H4 (cell line): ENCODE results near the gene PAM. TPM values are rescaled to one million over a fixed set of nuclear protein-coding genes. Genes with fewer than 3 reads are reported as not detected.

Experiments
- DNase-seq: peaks from one replicate; pipeline ENCODE4 v3.0.0-alpha.2; 2015; ENCODE audit warnings: low spot score
- total RNA-seq: library from RNA; depleted of rRNA; stranded (reverse); fragments of >200 nt; shearing (Covaris generic); gene quantifications from 2 replicates; pipeline ENCODE4 v1.2.3, GENCODE V29; 2014

Gene PAM
- total RNA-seq, 1 experiment from 2014 or later: 213 TPM

DNA sequence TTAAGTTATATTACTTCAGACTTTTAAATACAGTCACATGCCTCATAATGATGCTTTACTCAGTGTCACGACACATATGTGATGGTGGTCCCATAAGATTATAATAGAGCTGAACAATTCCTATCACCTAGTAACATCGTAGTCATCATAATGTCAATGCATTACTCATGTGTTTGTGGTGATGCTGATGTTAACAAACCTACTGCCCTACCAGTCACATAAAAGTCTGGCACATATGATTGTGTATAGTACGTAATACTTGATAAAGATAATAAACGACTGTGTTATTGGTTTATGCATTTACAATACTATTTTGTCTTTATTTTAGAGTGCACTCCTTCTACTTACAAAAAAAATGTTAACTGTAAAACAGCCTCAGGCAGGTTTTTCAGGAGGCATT, 103.7 kb downstream of the PAM start:
- DNase-seq: peak; percentile 31

GRCh38 chr5:102860035-102860434, 104.9 kb downstream of the PAM start:
- no peak for DNase-seq

- no peak for DNase-seq
Measured at GRCh38 chr5:102863058-102863457, 108.0 kb downstream of the PAM start.

DNA sequence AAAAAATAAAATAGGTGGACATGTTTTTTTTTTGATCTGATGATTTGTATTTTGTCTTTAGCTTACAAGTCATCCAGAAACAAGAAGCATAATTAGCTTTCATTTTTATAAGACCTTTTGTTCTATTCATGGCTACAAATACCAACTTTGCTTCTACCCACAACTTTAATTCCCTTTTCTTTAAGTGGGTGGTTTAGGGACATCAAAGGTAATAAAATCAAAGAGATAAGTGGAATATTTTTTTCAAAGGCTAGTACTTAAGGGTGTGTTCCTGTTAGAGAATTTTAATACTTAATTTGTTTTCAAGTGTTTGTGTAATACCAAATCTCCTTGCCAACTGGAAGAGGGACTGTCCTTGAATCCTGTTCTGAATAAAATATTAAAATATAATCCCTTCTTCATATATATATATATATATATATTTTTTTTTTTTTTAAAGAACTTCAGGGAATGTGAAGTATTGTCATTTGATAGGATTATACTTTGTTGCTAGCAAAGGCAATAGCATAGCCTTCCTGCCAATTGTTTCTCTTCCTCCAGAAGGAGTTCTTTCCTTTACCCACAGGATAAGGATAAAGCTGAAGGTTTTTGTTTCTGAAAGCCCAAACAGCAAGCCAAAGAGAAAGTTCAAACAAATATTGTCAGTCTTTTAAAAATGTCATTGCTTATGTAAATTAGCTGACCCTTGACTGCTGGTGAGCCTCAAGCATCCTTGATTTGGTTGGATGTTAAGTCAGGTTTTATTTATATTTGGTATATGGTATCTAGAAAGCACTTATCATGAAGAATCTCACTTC, 108.9 kb downstream of the PAM start:
- DNase-seq: no peak

DNA sequence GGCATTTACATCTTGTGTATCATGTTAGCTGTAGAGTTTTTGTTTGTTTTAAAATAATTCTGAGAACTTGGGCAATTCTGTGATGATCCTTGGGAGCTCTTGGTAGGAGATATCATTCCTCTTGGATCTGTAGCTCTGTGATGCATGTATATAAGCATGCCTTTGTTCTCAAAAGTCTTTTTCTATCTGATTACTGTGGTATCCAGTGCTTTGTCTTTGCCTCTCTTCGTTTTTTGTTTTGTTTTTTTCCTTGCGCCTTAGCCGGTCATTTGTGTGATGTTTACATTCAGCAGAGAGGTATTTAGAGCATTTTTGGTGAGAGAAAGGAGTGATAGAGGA, 110.0 kb downstream of the PAM start:
- DNase-seq: peak; percentile 21

GRCh38 chr5:102865510-102866236, 110.6 kb downstream of the PAM start:
- DNase-seq: peak; percentile 72

DNA sequence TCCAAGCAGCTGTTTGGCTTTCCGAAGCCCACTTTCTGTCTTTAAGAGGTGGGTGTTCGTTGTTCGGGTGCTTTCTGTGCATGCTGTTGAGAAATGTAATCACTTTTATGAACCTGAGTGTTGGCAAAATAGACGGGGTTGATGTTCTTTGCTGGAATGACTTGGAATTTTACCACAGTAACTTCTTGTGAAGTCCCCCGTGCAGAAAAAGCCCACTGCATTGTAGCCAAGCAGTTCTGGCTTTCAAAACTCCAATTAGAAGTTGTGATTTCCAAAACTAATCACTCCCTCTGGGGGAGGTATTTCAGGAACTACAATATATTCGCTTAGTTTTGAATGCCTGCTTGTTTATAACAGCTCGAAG, 111.1 kb downstream of the PAM start:
- no peak for DNase-seq

- DNase-seq: no peak
Measured at GRCh38 chr5:102867992-102868662, 113.0 kb downstream of the PAM start.

DNA sequence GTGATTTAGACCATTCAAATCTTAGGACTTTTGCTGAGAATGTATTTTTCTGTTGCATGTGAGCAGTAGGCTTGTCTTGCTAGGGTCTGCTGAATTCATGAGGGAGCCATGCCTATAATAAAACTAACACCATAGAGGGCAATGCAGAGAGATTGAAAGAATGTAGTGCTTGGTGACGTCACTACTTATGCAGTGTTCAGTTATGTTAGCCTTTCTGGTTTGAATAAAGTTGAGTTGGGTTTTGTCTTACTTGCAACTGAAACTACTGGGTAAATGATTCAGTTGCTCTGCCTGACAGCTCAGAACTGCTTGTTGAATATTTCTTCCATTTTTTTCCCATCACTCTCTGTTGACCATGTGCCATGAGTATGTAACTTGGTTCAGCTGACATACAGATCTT, 114.1 kb downstream of the PAM start:
- DNase-seq: no peak

DNA sequence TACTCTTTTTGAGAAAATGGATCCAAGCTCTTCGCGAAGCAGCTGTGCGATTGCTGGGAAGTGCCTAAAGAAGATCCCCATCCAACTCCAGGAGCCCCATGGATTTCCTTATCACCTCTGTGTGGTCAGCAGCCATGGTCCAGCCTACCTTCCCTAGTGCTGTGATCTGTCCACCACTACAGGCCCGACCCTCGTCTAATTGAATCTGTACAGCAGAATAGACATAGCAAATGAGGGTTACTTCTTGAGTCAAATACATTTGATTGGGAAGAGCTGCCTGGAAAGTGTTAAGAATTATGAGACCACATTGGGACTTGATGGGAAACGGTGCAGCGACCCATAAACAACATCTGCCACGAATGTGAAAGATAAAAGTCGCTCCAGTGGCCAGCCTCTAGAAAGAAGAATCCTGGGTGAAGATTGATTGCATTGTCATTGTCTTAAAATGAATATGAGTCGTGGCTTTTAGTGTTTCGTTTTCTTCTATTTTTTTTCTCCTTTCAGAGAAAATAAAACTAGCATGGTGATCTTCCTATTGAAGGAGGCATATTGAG, 118.4 kb downstream of the PAM start:
- DNase-seq: no peak

GRCh38 chr5:102874054-102874453, 118.9 kb downstream of the PAM start:
- no peak for DNase-seq

DNA sequence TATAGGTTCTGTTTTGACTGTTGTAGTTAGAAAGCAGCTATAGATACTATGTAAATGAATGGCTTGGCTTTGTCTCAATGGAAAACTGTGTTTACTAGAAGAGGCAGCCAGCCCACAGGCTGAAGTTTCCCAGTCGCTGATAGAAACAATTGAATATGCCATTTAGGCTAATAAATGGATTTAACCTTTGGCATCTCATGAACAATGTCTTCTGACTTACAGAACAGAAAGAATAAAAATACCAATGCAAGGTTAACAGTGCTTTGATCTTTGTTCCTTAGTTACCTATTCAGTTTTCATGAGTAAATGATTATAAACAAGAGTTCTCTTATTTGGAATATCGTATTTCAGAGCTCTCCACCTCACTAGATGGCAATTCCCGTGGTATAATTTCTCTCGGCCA, 120.6 kb downstream of the PAM start:
- DNase-seq: no peak

- DNase-seq: no peak
Measured at GRCh38 chr5:102876610-102877009, 121.5 kb downstream of the PAM start.

DNA sequence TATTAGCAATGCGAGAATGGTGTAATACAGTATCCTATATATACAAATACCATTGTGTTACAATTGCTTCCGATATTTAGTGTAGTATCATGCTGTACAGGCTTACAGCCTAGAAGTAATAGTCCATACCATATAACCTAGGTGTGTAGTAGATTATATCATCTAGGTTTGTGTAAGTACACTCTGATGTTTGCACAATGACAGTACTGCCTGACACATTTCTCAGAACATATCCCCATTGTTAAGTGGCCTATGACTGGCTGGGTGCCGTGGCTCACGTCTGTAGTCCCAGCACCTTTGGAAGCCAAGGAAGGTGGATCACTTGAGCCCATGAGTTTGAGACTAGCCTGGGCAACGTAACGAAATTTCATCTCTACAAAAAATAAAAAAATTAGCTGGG, 124.6 kb downstream of the PAM start:
- no peak for DNase-seq

GRCh38 chr5:102886586-102886985, 131.5 kb downstream of the PAM start:
- no peak for DNase-seq

- no peak for DNase-seq
Measured at GRCh38 chr5:102888483-102888882, 133.4 kb downstream of the PAM start.

GRCh38 chr5:102889033-102889432, 133.9 kb downstream of the PAM start:
- no peak for DNase-seq

DNA sequence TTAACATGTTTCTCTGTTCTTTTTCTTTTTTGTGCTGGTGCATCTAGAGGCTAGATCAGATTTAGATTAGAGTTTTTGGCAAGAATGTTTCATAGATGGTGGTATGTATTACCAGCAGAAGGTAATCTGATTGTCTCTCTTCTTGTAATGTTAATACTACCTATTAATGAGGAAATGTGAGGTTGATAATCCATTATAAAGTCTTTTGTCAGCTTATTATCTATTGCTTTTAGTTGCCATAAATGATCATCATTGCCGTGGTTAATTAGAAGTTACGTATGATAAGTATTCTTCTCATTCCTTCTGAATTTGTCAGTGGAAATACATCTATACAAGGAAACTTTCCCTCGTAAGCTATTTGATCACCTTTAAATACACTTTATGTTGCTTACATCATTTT, 135.0 kb downstream of the PAM start:
- no peak for DNase-seq

GRCh38 chr5:102891175-102891574, 136.1 kb downstream of the PAM start:
- no peak for DNase-seq

- no peak for DNase-seq
Measured at GRCh38 chr5:102893942-102894341, 138.8 kb downstream of the PAM start.

DNA sequence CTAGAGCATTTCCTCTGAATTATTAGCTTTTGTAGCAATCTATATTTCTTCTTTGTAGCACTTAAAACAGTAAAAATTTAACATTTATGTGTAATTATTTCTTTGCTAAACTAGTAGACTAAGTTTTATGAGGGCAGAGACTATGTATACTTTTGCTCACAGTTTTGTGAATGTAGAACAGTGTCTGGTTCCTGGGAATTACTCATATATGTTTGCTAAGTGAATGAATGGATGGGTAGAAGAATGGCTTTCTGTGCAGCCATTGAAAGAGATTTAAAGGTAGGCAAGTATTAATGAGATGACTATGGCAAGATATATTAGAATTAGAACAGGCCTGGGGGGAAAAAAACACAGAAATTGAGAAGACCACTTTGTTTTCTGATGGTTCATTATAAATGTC, 140.1 kb downstream of the PAM start:
- DNase-seq: no peak

DNA sequence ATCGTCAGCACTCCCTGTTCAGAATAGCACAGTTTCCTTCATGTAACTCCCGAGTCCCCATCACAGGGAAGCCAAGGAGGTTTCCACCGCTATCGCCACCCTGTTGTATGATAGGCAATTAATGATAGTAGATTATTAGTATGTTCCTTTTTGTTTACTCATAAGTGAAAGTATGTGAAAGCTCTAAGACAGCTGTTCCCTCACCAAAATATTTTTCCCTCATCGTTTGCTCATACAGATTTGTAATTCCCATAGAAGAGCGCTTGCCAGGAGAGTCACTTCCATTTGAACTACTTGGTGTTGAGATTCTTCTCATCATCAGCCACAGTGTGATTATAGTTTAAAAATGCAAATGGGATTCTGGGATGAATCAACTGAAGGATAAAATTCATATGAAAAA, 140.9 kb downstream of the PAM start:
- DNase-seq: no peak
